HepG2 (cell line): ENCODE results near the gene RINL. TPM values are rescaled to one million over a fixed set of nuclear protein-coding genes. Genes with fewer than 3 reads are reported as not detected.
A peak's percentile ranks its signal among the peaks of the same experiment; 100 is the strongest.

ENCODE experiments used
- CC2D1A ChIP-seq: sonication (generic); formaldehyde crosslinking; IDR thresholded peaks from 2 replicates; pipeline ENCODE4 v1.8.1; 2023; ENCODE audit warnings: mild to moderate bottlenecking, missing genetic modification reagents
- DDIT3 ChIP-seq: sonication (generic); formaldehyde crosslinking; IDR thresholded peaks from 2 replicates; pipeline ENCODE4 v1.4.0; 2020; ENCODE audit warnings: mild to moderate bottlenecking, missing genetic modification reagents
- ELF1 ChIP-seq: sonication (generic); formaldehyde crosslinking; IDR thresholded peaks from 2 replicates; pipeline ENCODE4 v1.4.0; 2020; ENCODE audit warnings: missing genetic modification reagents
- ETS1 ChIP-seq: sonication (generic); formaldehyde crosslinking; IDR thresholded peaks from 2 replicates; pipeline ENCODE4 v1.4.0; 2020; ENCODE audit warnings: missing genetic modification reagents
- FIP1L1 ChIP-seq: fragments of 200-400 bp; formaldehyde crosslinking; IDR thresholded peaks from 2 replicates; pipeline ENCODE4 v1.6.1; 2018; ENCODE audit warnings: low read depth, mild to moderate bottlenecking, low read length, moderate library complexity, borderline replicate concordance; ENCODE audit not compliant: insufficient read depth
- HES4 ChIP-seq: sonication (generic); formaldehyde crosslinking; IDR thresholded peaks from 2 replicates; pipeline ENCODE4 v1.9.0; 2021; ENCODE audit warnings: mild to moderate bottlenecking, missing genetic modification reagents, borderline replicate concordance
- ISL2 ChIP-seq: sonication (generic); formaldehyde crosslinking; IDR thresholded peaks from 2 replicates; pipeline ENCODE4 v1.5.0; 2020; ENCODE audit warnings: missing genetic modification reagents
- KLF16 ChIP-seq, 2 experiments: sonication (generic) in 1 of 2; formaldehyde crosslinking in 1 of 2; IDR thresholded peaks; 2 replicates each; pipeline versions ENCODE4 v1.6.1 to v1.8.0; 2016 to 2023; ENCODE audit warnings: missing genetic modification reagents in 2 of 2, missing compliant biosample characterization in 1 of 2
- NCOA5 ChIP-seq: sonication (generic); formaldehyde crosslinking; IDR thresholded peaks from 2 replicates; pipeline ENCODE4 v1.4.0; 2020; ENCODE audit warnings: missing genetic modification reagents
- PAWR ChIP-seq: sonication (generic); formaldehyde crosslinking; IDR thresholded peaks from 2 replicates; pipeline ENCODE4 v1.4.0; 2020; ENCODE audit warnings: missing genetic modification reagents, mild to moderate bottlenecking, borderline replicate concordance
- SMC3 ChIP-seq: IDR thresholded peaks from 2 replicates; pipeline ENCODE4 v1.6.1; 2011; ENCODE audit warnings: low read length, improper control_type of control experiment
- ZBTB40 ChIP-seq, 2 experiments: fragments of 450-650 bp in 1 of 2; sonication (generic) in 1 of 2; formaldehyde crosslinking in 1 of 2; IDR thresholded peaks; 2 replicates each; pipeline versions ENCODE4 v1.6.1 to v1.8.0; 2016 to 2022; ENCODE audit warnings: antibody characterized with exemption in 1 of 2, mild to moderate bottlenecking in 1 of 2, missing genetic modification reagents in 1 of 2
- ZFX ChIP-seq: sonication (generic); formaldehyde crosslinking; IDR thresholded peaks from 2 replicates; pipeline ENCODE4 v1.4.0; 2020; ENCODE audit warnings: mild to moderate bottlenecking, low read depth, missing genetic modification reagents, moderate library complexity
- ZMAT3 ChIP-seq: sonication (generic); formaldehyde crosslinking; conservative IDR thresholded peaks from 2 replicates; pipeline ENCODE4 v1.7.0; 2021; ENCODE audit warnings: missing genetic modification reagents
- ZNF17 ChIP-seq: sonication (generic); formaldehyde crosslinking; IDR thresholded peaks from 2 replicates; pipeline ENCODE4 v1.5.0; 2020; ENCODE audit warnings: mild to moderate bottlenecking, missing genetic modification reagents
- ZNF543 ChIP-seq: sonication (generic); formaldehyde crosslinking; IDR thresholded peaks from 2 replicates; pipeline ENCODE4 v1.4.0; 2020; ENCODE audit warnings: mild to moderate bottlenecking, missing genetic modification reagents
- ZNF660 ChIP-seq: sonication (generic); formaldehyde crosslinking; IDR thresholded peaks from 2 replicates; pipeline ENCODE4 v1.5.1; 2020; ENCODE audit warnings: mild to moderate bottlenecking, low read depth, missing genetic modification reagents, borderline replicate concordance
- ZNF720 ChIP-seq: sonication (generic); formaldehyde crosslinking; IDR thresholded peaks from 2 replicates; pipeline ENCODE4 v1.4.0; 2020; ENCODE audit warnings: missing genetic modification reagents
- ZSCAN21 ChIP-seq: sonication (generic); formaldehyde crosslinking; IDR thresholded peaks from 2 replicates; pipeline ENCODE4 v1.8.0; 2022; ENCODE audit warnings: mild to moderate bottlenecking, missing genetic modification reagents, moderate library complexity, borderline replicate concordance
- polyA plus RNA-seq, 8 experiments: library from polyadenylated mRNA; depleted of rRNA in 3 of 8; stranded (reverse) in 7 of 8; unstranded in 1 of 8; fragments of >200 nt; fragmentation: Illumina TruSeq in 4 of 8; extraction: Trizol in 4 of 8; gene quantifications; 2 replicates each; pipeline versions ENCODE4 v1.2.1 to v1.2.3, GENCODE V29; 2011 to 2016; ENCODE audit warnings: low read depth in 4 of 8, missing spikeins in 1 of 8, mixed read lengths in 1 of 8; ENCODE audit not compliant: insufficient read depth in 1 of 8
- total RNA-seq, 5 experiments: library from RNA; depleted of rRNA; stranded (reverse); fragments of >200 nt; fragmentation: Illumina TruSeq; extraction: Trizol; gene quantifications; 2 replicates each; pipeline ENCODE4 v1.2.3, GENCODE V29; 2016; ENCODE audit warnings: low read depth in 1 of 5

RINL gene
- total and polyA plus RNA-seq, 2 of the 13 experiments (the other 11 are each of a cell fraction or from before 2014, with no cell fraction given) = 11.4 to 18.0 TPM

- no peak for TF ChIP-seq ZBTB40 (IDR thresholded peaks at IDR 0.05)
- TF ChIP-seq ZBTB40 (CRISPR knock-in tag; IDR thresholded peaks at IDR 0.05) = no peak
- TF ChIP-seq PAWR (CRISPR knock-in tag) = no peak
- no peak for TF ChIP-seq NCOA5 (CRISPR knock-in tag)
- TF ChIP-seq ZNF17 = no peak
- TF ChIP-seq ISL2 (CRISPR knock-in tag) = no peak
- no peak for TF ChIP-seq ZNF543 (CRISPR knock-in tag)
- no peak for TF ChIP-seq DDIT3 (CRISPR knock-in tag)
- TF ChIP-seq ZNF660 (CRISPR knock-in tag) = no peak
- TF ChIP-seq ELF1 (CRISPR knock-in tag) = peak; percentile 76
- peak in 1 of 2 experiments; percentile 64; a peak in 1 of 4 replicates for TF ChIP-seq KLF16 (CRISPR knock-in tag; IDR thresholded peaks at IDR 0.05)
- no peak for TF ChIP-seq CC2D1A (CRISPR knock-in tag)
- TF ChIP-seq ZMAT3 (CRISPR knock-in tag) = no peak
- 0 out of 2 replicates have a peak, but pooled peaks have one; percentile 38 for TF ChIP-seq ZSCAN21 (CRISPR knock-in tag)
- TF ChIP-seq ZFX (CRISPR knock-in tag) = peak; percentile 92
- TF ChIP-seq SMC3 = no peak
- no peak for TF ChIP-seq ETS1 (CRISPR knock-in tag)
- no peak for TF ChIP-seq FIP1L1
- TF ChIP-seq HES4 = no peak
- no peak for TF ChIP-seq ZNF720 (CRISPR knock-in tag)
Measured at GRCh38 chr19:38877781-38878574, at the start of gene RINL (continued).
